AG04450 (cell line): ENCODE results near the gene OSBPL10. TPM values are rescaled to one million over a fixed set of nuclear protein-coding genes. Genes with fewer than 3 reads are reported as not detected.

Experiments used
- CTCF ChIA-PET: fragments of 300-600, 350-600 bp; formaldehyde crosslinking; extraction: SDS; loops from one replicate; lab custom pipeline; 2022; ENCODE audit warnings: antibody characterized with exemption, inconsistent platforms; lab: Charles Lee
- POLR2A ChIA-PET: fragments of 350-600 bp; formaldehyde crosslinking; extraction: SDS; loops from one replicate; lab custom pipeline; 2021; ENCODE audit warnings: antibody characterized with exemption, inconsistent platforms; lab: Yijun Ruan, JAX
- DNase-seq: peaks from one replicate; pipeline ENCODE4 v3.0.0-alpha.2; 2011; ENCODE audit warnings: low read depth, low spot score
- H3K27ac ChIP-seq: one replicate; pipeline ENCODE4 v1.5.1; 2012; ENCODE audit warnings: low read depth, low read length, control low read depth
- H3K27me3 ChIP-seq: one replicate; pipeline ENCODE4 v1.6.0; 2012; ENCODE audit warnings: low read length; ENCODE audit not compliant: control insufficient read depth, insufficient read depth
- H3K4me3 ChIP-seq: 2 replicates; pipeline ENCODE4 v1.5.1; 2011; ENCODE audit warnings: mild to moderate bottlenecking, low read depth, low read length, control low read depth
- H3K9me3 ChIP-seq: 2 replicates; pipeline ENCODE4 v1.5.1; 2012; ENCODE audit warnings: low read length; ENCODE audit not compliant: control insufficient read depth, insufficient read depth
- CTCF ChIP-seq: IDR thresholded peaks from 2 replicates; pipeline ENCODE4 v1.5.1; 2011; ENCODE audit warnings: low read depth, low read length, control low read depth, inconsistent platforms
- polyA plus RNA-seq: library from polyadenylated mRNA; depleted of rRNA; stranded (reverse); fragments of >200 nt; gene quantifications from 2 replicates; pipeline ENCODE4 v1.2.3, GENCODE V29; 2011; rRNA removed

Gene OSBPL10
- polyA plus RNA-seq, 1 experiment: 13.2 TPM

GRCh38 chr3:31613177-31613576, 367.9 kb downstream of the OSBPL10 start:
- no peak for TF ChIP-seq CTCF
- no peak overlapping the region for H3K4me3 ChIP-seq
- no peak for DNase-seq
- no peak overlapping the region for H3K27ac ChIP-seq
- POLR2A ChIA-PET: interaction anchor here (1.0 kb wide), 1 partner anchor 81 kb away, joined by 3 read pairs; the partner anchor contains the start of gene STT3B
- CTCF ChIA-PET: interaction anchor here (1.0 to 3.5 kb wide), 3 partner anchors 47 to 531 kb away, joined by 3 to 12 read pairs (median 4); no protein-coding TSS in a partner anchor
- H3K27me3 ChIP-seq: no peaks in the 10 kb centered on the region
- no peaks in the 10 kb centered on the region for H3K9me3 ChIP-seq

Other genes starting within 250 kb of the OSBPL10 start
- gene ZNF860, start 488 bp upstream of the OSBPL10 start, polyA plus RNA-seq: 0.48 and 0.63 TPM in 2 replicates
- 4.8 and 6.0 TPM in 2 replicates for gene GPD1L, start 125.4 kb upstream of the OSBPL10 start, polyA plus RNA-seq